HG03280 (cell line): ENCODE results near the gene C10orf120.

Experiments
- ATAC-seq: cut with Tn5 transposase; IDR thresholded peaks from one replicate; pipeline ENCODE4 v1.9.1; 2021; ENCODE audit warnings: mild to moderate bottlenecking, moderate library complexity; ENCODE audit not compliant: unreplicated experiment

The C10orf120 gene

GRCh38 chr10:122703483-122704448 lies 4.1 kb upstream of the C10orf120 start:
- ATAC-seq = peak; percentile 68

GRCh38 chr10:122702275-122702674 lies 2.6 kb upstream of the C10orf120 start:
- no peak for ATAC-seq

GRCh38 chr10:122701652-122702051 lies 2.0 kb upstream of the C10orf120 start:
- no peak for ATAC-seq

GRCh38 chr10:122696687-122697086 lies 3.0 kb downstream of the C10orf120 start:
- ATAC-seq = no peak

- ATAC-seq = no peak
Observed at GRCh38 chr10:122692744-122693143, 6.9 kb downstream of the C10orf120 start.

GRCh38 chr10:122689146-122689820 lies 10.4 kb downstream of the C10orf120 start:
- no peak for ATAC-seq

- ATAC-seq = no peak
Observed at GRCh38 chr10:122688293-122688989, 11.2 kb downstream of the C10orf120 start.

- ATAC-seq = no peak
Observed at GRCh38 chr10:122682522-122682921, 17.1 kb downstream of the C10orf120 start.

- no peak for ATAC-seq
Observed at GRCh38 chr10:122678266-122678665, 21.4 kb downstream of the C10orf120 start.

- no peak for ATAC-seq
Observed at GRCh38 chr10:122675278-122675677, 24.4 kb downstream of the C10orf120 start.

- no peak for ATAC-seq
Observed at GRCh38 chr10:122674781-122675180, 24.9 kb downstream of the C10orf120 start.

- ATAC-seq = no peak
Observed at GRCh38 chr10:122673731-122674130, 25.9 kb downstream of the C10orf120 start.

- no peak for ATAC-seq
Observed at GRCh38 chr10:122673269-122673668, 26.4 kb downstream of the C10orf120 start.

- no peak for ATAC-seq
Observed at GRCh38 chr10:122672655-122673054, 27.0 kb downstream of the C10orf120 start.

- no peak for ATAC-seq
Observed at GRCh38 chr10:122671355-122671754, 28.3 kb downstream of the C10orf120 start.

- no peak for ATAC-seq
Observed at GRCh38 chr10:122669842-122670241, 29.8 kb downstream of the C10orf120 start.

GRCh38 chr10:122669045-122669444 lies 30.6 kb downstream of the C10orf120 start:
- no peak for ATAC-seq

- ATAC-seq = no peak
Observed at GRCh38 chr10:122665946-122666345, 33.7 kb downstream of the C10orf120 start.

GRCh38 chr10:122665329-122665860 lies 34.3 kb downstream of the C10orf120 start:
- no peak for ATAC-seq

- ATAC-seq = no peak
Observed at GRCh38 chr10:122664501-122664900, 35.1 kb downstream of the C10orf120 start.

- no peak for ATAC-seq
Observed at GRCh38 chr10:122663516-122664130, 36.0 kb downstream of the C10orf120 start.
